ENCODE measurements around the gene CCDC183. TPM values are rescaled to one million over a fixed set of nuclear protein-coding genes. Genes with fewer than 3 reads are reported as not detected.

CCDC183 gene
- total RNA-seq, 1 experiment from 2014 or later: 1.1 TPM

- H3K27ac Mint-ChIP-seq: no peak overlapping the region
- H3K36me3 Mint-ChIP-seq (ENCODE audit: insufficient read depth in 1 of 3, low read depth in 3 of 3): peaks cover 11 to 53% (median 52%) of the 10 kb centered on the region in 3 experiments; a peak in 6 of 7 replicates
- Histone ChIP-seq H3K79me1 (ENCODE audit: insufficient read depth, low read depth, low read length, poor library complexity, severe bottlenecking) (peaks cover 4% of the 10 kb centered on the region), H3K4ac (ENCODE audit: low read depth, low read length) (no peak overlapping the region), H4K20me1 (ENCODE audit: control insufficient read depth, insufficient read depth, insufficient read length) (no peaks in the 10 kb centered on the region), H3K56ac (ENCODE audit: insufficient read length, low read depth, low read length) (no peak overlapping the region), H2BK5ac (ENCODE audit: insufficient read length, low read length) (no peak overlapping the region), H3K27ac (ENCODE audit: insufficient read length, low read depth, low read length) (no peak overlapping the region), H3K23ac (ENCODE audit: insufficient read length, low read depth, low read length) (no peak overlapping the region), H4K91ac (ENCODE audit: insufficient read length, low read depth, low read length) (no peak overlapping the region), H4K5ac (ENCODE audit: insufficient read length, low read depth, low read length) (no peak overlapping the region), H3K23me2 (ENCODE audit: insufficient read length, low read depth, low read length, poor library complexity, severe bottlenecking) (no peaks in the 10 kb centered on the region), H3K79me2 (ENCODE audit: insufficient read depth, low read length) (peaks cover 4% of the 10 kb centered on the region; the same call in 1 of the 2 replicates), H3K9ac (ENCODE audit: extremely low read depth, insufficient read length, low read length) (no peak overlapping the region), H3K4me1 (ENCODE audit: insufficient read depth, low read length) (no peaks in the 10 kb centered on the region), H2BK12ac (ENCODE audit: insufficient read length, low read depth, low read length) (no peak overlapping the region), H2BK20ac (ENCODE audit: low read depth, low read length, poor library complexity, severe bottlenecking) (no peak overlapping the region), H3K14ac (ENCODE audit: insufficient read depth, low read length) (no peak overlapping the region; the same call in 1 of the 2 replicates), H2BK120ac (ENCODE audit: low read depth, low read length, poor library complexity, severe bottlenecking) (no peak overlapping the region), H3K9me3 (ENCODE audit: control insufficient read depth, low read depth, low read length) (no peaks in the 10 kb centered on the region), H2AK5ac (ENCODE audit: insufficient read length, low read length) (no peak overlapping the region), H3K18ac (ENCODE audit: insufficient read length, low read depth, low read length) (no peak overlapping the region), H2AFZ (ENCODE audit: low read length) (no peak overlapping the region), H3T11ph (ENCODE audit: low read length) (no peak overlapping the region), H3K27me3 (ENCODE audit: insufficient read depth, low read length) (no peaks in the 10 kb centered on the region), H3K4me2 (ENCODE audit: insufficient read depth, insufficient read length, low read length) (no peak overlapping the region), H4K8ac (replicated peaks; ENCODE audit: insufficient read length, low read depth, low read length) (no peak overlapping the region), H2BK15ac (ENCODE audit: low read depth, low read length) (no peak overlapping the region)
- no peaks in the 10 kb centered on the region for H3K27me3 Mint-ChIP-seq (ENCODE audit: low read depth)
- no peak overlapping the region for H3K4me3 Mint-ChIP-seq
- no CpG with 5 or more reads among the region's 24 CpGs for WGBS (ENCODE audit: extremely low coverage, insufficient read length, low lambda C conversion rate)
- DNase-seq: no peak
- peaks cover 0 to 11% of the 10 kb centered on the region in 2 experiments; a peak in 2 of 4 replicates for H3K4me1 Mint-ChIP-seq
- TF ChIP-seq, protein P1, sequence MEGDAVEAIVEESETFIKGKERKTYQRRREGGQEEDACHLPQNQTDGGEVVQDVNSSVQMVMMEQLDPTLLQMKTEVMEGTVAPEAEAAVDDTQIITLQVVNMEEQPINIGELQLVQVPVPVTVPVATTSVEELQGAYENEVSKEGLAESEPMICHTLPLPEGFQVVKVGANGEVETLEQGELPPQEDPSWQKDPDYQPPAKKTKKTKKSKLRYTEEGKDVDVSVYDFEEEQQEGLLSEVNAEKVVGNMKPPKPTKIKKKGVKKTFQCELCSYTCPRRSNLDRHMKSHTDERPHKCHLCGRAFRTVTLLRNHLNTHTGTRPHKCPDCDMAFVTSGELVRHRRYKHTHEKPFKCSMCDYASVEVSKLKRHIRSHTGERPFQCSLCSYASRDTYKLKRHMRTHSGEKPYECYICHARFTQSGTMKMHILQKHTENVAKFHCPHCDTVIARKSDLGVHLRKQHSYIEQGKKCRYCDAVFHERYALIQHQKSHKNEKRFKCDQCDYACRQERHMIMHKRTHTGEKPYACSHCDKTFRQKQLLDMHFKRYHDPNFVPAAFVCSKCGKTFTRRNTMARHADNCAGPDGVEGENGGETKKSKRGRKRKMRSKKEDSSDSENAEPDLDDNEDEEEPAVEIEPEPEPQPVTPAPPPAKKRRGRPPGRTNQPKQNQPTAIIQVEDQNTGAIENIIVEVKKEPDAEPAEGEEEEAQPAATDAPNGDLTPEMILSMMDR (conservative IDR thresholded peaks at IDR 0.05): no peak
- H3K9me3 Mint-ChIP-seq: no peaks in the 10 kb centered on the region
Measured at GRCh38 chr9:136826703-136827582, 30.8 kb downstream of the CCDC183 start.
